Activated B cell treated with CpG ODN at 0.5 μM for 24 hours (primary cell): ENCODE results near the gene SYNE1. TPM values are rescaled to one million over a fixed set of nuclear protein-coding genes. Genes with fewer than 3 reads are reported as not detected.

Experiments used
- ATAC-seq: fragments of 200-7000 bp; cut with Tn5 transposase; one replicate; pipeline ENCODE4 v1.10.0; 2021; ENCODE audit warnings: low read depth, mild to moderate bottlenecking, moderate library complexity
- CTCF ChIA-PET: fragments of 350-600 bp; sonication (Branson Sonifier 250); formaldehyde crosslinking; loops from one replicate; lab custom pipeline; 2021; ENCODE audit warnings: antibody characterized with exemption; lab: Charles Lee
- POLR2A ChIA-PET: fragments of 350-600 bp; sonication (Branson Sonifier 250); formaldehyde crosslinking; loops from one replicate; lab custom pipeline; 2021; ENCODE audit warnings: antibody characterized with exemption; lab: Charles Lee
- DNase-seq: peaks from one replicate; pipeline ENCODE4 v3.0.0; 2022
- H3K27ac Mint-ChIP-seq: one replicate; pipeline ENCODE4 v1.8.0; 2020; ENCODE audit warnings: mixed read lengths
- H3K27me3 Mint-ChIP-seq: one replicate; pipeline ENCODE4 v1.8.0; 2021; ENCODE audit warnings: mixed read lengths
- H3K36me3 Mint-ChIP-seq: one replicate; pipeline ENCODE4 v1.8.0; 2021; ENCODE audit warnings: low read depth, mixed read lengths
- H3K4me1 Mint-ChIP-seq: one replicate; pipeline ENCODE4 v1.8.0; 2021; ENCODE audit warnings: mixed read lengths
- H3K4me3 Mint-ChIP-seq: one replicate; pipeline ENCODE4 v1.8.0; 2020; ENCODE audit warnings: mild to moderate bottlenecking, mixed read lengths
- H3K9me3 Mint-ChIP-seq: one replicate; pipeline ENCODE4 v1.8.0; 2020; ENCODE audit warnings: mixed read lengths
- intact Hi-C: fragments of 100-400 bp; cut with micrococcal nuclease; formaldehyde crosslinking; loops from one replicate; pipeline ENCODE4 v1.15.1; 2024
- total RNA-seq: library from RNA; stranded (reverse); gene quantifications from 2 replicates; pipeline ENCODE4 v1.2.3, GENCODE V29; 2022
- TF ChIP-seq, protein P1 (sequence below): fragments of 200-600 bp; IDR thresholded peaks from one replicate; pipeline ENCODE4 v1.8.0; 2022; ENCODE audit warnings: antibody characterized with exemption, mild to moderate bottlenecking

SYNE1 gene
- total RNA-seq, 1 donor from 2014 or later: 74.9 TPM

DNA sequence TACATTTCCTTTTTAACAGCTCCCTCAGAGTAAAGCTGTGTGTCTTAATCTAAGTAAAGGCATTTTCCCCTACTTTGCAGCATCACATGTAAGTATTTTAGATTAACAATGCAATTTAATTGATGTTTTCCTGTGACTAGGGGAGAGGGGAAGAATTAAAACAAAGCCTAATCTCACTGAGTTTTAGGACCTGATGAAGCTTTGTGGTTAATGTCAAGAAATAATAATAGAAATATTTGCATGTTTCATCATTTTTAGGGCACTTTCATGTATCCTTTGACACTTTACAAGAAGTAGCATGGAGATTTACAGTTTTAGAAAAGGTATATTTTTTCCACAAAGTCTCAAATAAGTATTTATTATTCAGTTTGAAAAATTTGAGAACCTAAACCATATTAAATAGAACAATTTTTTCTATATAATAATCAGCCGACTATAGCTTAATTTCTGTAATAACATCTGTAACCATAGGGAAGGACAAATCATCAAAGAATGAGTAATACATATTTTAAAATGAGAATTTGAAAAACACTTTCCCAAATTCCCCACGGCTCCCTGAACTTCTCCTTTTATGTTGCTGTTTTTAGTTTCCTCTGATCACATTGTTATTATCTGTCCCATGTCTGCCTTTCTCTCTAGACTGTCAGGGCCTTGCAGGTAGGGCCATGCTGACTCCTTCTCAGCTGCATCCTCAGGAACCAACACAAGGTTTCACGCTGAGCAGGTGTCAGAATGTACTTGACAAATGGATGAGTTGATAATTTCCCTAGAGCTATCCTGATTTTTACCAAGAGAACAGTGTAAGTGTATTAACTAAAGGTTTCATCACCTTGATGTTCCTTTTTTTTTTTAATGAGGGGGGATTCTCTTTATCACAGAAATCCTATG lies 338.1 kb downstream of the SYNE1 start:
- intact Hi-C loops: no loop called here
- Mint-ChIP-seq H3K36me3 (peaks cover 24% of the 10 kb centered on the region), H3K9me3 (no peaks in the 10 kb centered on the region), H3K27ac (peak overlapping the region; percentile 18), H3K4me3 (peak overlapping the region; percentile 48), H3K4me1 (peaks cover 41% of the 10 kb centered on the region), H3K27me3 (no peaks in the 10 kb centered on the region)
- no peak for ATAC-seq
- POLR2A ChIA-PET: interaction anchor here (1.1 kb wide), 1 partner anchor 40 kb away, joined by 4 read pairs; no protein-coding TSS in a partner anchor
- TF ChIP-seq, protein P1, sequence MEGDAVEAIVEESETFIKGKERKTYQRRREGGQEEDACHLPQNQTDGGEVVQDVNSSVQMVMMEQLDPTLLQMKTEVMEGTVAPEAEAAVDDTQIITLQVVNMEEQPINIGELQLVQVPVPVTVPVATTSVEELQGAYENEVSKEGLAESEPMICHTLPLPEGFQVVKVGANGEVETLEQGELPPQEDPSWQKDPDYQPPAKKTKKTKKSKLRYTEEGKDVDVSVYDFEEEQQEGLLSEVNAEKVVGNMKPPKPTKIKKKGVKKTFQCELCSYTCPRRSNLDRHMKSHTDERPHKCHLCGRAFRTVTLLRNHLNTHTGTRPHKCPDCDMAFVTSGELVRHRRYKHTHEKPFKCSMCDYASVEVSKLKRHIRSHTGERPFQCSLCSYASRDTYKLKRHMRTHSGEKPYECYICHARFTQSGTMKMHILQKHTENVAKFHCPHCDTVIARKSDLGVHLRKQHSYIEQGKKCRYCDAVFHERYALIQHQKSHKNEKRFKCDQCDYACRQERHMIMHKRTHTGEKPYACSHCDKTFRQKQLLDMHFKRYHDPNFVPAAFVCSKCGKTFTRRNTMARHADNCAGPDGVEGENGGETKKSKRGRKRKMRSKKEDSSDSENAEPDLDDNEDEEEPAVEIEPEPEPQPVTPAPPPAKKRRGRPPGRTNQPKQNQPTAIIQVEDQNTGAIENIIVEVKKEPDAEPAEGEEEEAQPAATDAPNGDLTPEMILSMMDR: no peak
- DNase-seq: no peak
- CTCF ChIA-PET: interaction anchor here (1.0 to 3.9 kb wide), 3 partner anchors 39 to 175 kb away, joined by 3 to 21 read pairs (median 3); no protein-coding TSS in a partner anchor

DNA sequence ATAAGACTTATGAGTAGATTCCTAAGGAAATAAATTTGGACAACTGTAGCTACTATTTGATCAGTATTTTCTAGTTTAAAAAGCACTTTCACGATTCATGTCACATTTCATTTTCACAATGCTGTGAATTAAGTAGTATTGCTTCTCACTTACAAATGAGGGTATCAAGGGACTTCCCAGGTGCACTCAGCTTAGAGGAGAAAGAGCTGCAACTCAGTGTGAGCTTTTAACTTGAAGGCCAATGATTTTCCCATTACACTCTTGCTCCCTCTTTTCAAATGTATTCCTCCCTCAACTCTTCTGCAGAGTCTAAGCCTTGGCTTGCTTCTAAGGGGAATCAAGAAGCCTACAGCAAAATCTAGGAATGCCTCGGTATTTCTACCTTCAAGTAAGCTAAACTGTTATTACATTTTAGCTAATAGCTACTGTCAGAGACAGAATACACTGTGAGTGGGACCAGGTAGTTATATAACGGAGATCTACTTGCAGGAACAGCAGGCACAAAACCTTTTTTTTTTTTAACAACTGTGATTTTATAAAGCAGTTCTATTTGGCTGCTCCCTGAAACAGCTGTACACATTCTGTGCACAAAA lies 339.0 kb downstream of the SYNE1 start:
- Mint-ChIP-seq H3K36me3 (peaks cover 33% of the 10 kb centered on the region), H3K4me1 (peaks cover 41% of the 10 kb centered on the region), H3K9me3 (no peaks in the 10 kb centered on the region), H3K4me3 (peak overlapping the region; percentile 24), H3K27me3 (no peaks in the 10 kb centered on the region), H3K27ac (no peak overlapping the region)
- no peak for ATAC-seq
- POLR2A ChIA-PET: interaction anchor here (1.1 kb wide), 1 partner anchor 41 kb away, joined by 4 read pairs; no protein-coding TSS in a partner anchor
- no peak for DNase-seq
- CTCF ChIA-PET: interaction anchor here (1.0 to 3.9 kb wide), 3 partner anchors 40 to 174 kb away, joined by 3 to 21 read pairs (median 3); no protein-coding TSS in a partner anchor
- intact Hi-C loops: no loop called here
- TF ChIP-seq, protein P1: no peak

DNA sequence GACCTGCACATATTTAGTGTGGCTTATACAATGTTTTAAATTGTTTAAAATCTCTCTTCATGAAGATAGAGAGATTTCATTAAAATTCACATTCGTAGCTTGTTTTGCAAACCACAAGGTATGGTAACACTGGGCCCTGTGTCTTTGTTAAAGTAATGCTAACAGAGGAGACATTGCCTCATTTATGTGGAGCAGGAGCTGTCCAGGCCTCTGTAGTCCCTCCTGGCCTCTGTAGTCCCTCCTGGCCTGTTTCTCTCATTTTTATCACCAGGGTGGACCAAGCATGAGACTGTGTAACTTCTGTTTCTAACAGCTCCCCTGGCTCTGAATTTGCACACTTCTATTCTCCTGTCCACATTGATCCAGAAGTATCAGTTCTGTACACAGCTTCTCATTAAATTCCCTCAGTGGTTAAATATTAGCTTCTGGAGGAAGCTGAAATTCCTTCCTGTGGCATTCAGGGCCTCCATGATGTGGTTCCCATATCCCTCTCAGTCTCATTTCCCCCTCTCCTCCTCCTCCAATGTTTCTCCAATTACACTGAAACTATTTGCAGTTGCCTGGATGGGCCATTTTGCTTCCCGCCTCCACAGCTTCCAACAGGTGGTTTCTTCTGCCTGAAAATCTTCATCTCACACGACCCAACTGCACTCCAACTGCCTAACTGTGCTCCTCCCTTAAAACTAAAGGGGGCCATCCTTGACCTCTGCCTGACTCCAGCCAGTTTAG lies 340.4 kb downstream of the SYNE1 start:
- TF ChIP-seq, protein P1: no peak
- DNase-seq (no peak), ATAC-seq (no peak)
- ChIA-PET POLR2A (interaction anchor here (0.7 kb wide), 1 partner anchor 8 kb away, joined by 5 read pairs; no protein-coding TSS in a partner anchor), CTCF (interaction anchor here (3.9 kb wide), 1 partner anchor 41 kb away, joined by 21 read pairs; no protein-coding TSS in a partner anchor)
- Mint-ChIP-seq H3K36me3 (peaks cover 43% of the 10 kb centered on the region), H3K9me3 (no peaks in the 10 kb centered on the region), H3K27ac (peak overlapping the region; percentile 32), H3K4me3 (no peak overlapping the region), H3K4me1 (peaks cover 36% of the 10 kb centered on the region), H3K27me3 (no peaks in the 10 kb centered on the region)
- intact Hi-C loops: no loop called here

DNA sequence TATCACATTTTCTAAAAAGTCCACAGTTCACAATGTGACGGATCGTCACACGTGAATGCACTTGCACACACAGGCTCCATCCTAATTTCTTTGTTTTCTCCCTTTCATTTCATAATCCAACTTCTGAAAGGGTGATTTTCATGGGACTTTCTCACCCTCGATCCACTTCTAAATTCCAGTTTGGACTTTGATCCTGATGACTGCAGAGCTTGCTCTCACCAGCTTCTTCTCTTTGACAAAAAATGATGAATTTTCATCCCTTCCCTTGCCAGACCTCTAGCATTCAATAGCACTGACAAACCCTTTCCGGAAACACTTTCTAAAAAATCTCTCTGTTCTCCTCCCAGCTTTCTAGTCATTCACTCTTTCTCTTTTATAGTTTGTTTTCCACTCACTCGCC lies 341.2 kb downstream of the SYNE1 start:
- intact Hi-C loops: no loop called here
- no peak overlapping the region for H3K4me3 Mint-ChIP-seq
- H3K4me1 Mint-ChIP-seq: peaks cover 31% of the 10 kb centered on the region
- H3K27me3 Mint-ChIP-seq: no peaks in the 10 kb centered on the region
- DNase-seq: no peak
- ChIA-PET POLR2A (no interaction called here), CTCF (interaction anchor here (3.9 kb wide), 1 partner anchor 42 kb away, joined by 21 read pairs; no protein-coding TSS in a partner anchor)
- TF ChIP-seq, protein P1: no peak
- ATAC-seq: no peak
- H3K9me3 Mint-ChIP-seq: no peaks in the 10 kb centered on the region
- H3K27ac Mint-ChIP-seq: no peak overlapping the region
- peaks cover 44% of the 10 kb centered on the region for H3K36me3 Mint-ChIP-seq
